ENCODE measurements around the gene CYB5RL.
"Not testable (repeated sequence)": the region's sequence is repeated elsewhere in the genome, so short reads cannot be mapped to it uniquely, and the experiment has no call there.

DNA sequence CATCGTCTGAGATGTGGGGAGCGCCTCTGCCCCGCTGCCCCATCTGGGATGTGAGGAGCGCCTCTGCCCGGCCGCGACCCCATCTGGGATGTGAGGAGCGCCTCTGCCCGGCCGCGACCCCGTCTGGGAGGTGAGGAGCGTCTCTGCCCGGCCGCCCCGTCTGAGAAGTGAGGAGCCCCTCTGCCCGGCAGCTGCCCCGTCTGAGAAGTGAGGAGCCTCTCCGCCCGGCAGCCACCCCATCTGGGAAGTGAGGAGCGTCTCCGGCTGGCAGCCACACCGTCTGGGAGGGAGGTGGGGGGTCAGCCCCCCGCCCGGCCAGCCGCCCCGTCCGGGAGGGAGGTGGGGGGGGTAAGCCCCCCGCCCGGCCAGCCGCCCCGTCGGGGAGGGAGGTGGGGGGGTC lies 33.4 kb upstream of the CYB5RL start:
- TF ChIP-seq, protein P1, sequence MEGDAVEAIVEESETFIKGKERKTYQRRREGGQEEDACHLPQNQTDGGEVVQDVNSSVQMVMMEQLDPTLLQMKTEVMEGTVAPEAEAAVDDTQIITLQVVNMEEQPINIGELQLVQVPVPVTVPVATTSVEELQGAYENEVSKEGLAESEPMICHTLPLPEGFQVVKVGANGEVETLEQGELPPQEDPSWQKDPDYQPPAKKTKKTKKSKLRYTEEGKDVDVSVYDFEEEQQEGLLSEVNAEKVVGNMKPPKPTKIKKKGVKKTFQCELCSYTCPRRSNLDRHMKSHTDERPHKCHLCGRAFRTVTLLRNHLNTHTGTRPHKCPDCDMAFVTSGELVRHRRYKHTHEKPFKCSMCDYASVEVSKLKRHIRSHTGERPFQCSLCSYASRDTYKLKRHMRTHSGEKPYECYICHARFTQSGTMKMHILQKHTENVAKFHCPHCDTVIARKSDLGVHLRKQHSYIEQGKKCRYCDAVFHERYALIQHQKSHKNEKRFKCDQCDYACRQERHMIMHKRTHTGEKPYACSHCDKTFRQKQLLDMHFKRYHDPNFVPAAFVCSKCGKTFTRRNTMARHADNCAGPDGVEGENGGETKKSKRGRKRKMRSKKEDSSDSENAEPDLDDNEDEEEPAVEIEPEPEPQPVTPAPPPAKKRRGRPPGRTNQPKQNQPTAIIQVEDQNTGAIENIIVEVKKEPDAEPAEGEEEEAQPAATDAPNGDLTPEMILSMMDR (IDR thresholded peaks at IDR 0.05), result not testable (repeated sequence)
- not testable (repeated sequence) for TF ChIP-seq POLR2A (IDR thresholded peaks at IDR 0.05)

All from esophagus squamous epithelium (tissue), 4 donors.